Lower lobe of right lung (tissue), 2 donors: Measurements from ENCODE around the gene ADD2. TPM values are rescaled to one million over a fixed set of nuclear protein-coding genes. Genes with fewer than 3 reads are reported as not detected.
"Not testable (repeated sequence)": the region's sequence is repeated elsewhere in the genome, so short reads cannot be mapped to it uniquely, and the experiment has no call there.

Experiments
- ATAC-seq, 2 donors: fragments of 200-7000 bp; cut with Tn5 transposase; one replicate each; pipeline ENCODE4 v1.9.1; 2020 to 2022; ENCODE audit warnings: mild to moderate bottlenecking in 2 of 2, moderate library complexity in 2 of 2
- DNase-seq: peaks from one replicate; pipeline ENCODE4 v3.0.0-alpha.2; 2020
- H3K27ac ChIP-seq: fragments of 200-600 bp; one replicate; pipeline ENCODE4 v1.8.0; 2022
- H3K27me3 ChIP-seq: fragments of 200-600 bp; one replicate; pipeline ENCODE4 v1.8.0; 2022; ENCODE audit warnings: low read depth
- H3K36me3 ChIP-seq: fragments of 200-600 bp; one replicate; pipeline ENCODE4 v1.8.0; 2022; ENCODE audit warnings: mild to moderate bottlenecking
- H3K4me1 ChIP-seq: fragments of 200-600 bp; one replicate; pipeline ENCODE4 v1.8.0; 2022
- H3K4me3 ChIP-seq: fragments of 200-600 bp; one replicate; pipeline ENCODE4 v1.8.0; 2022; ENCODE audit warnings: mild to moderate bottlenecking
- H3K9me3 ChIP-seq: fragments of 200-600 bp; one replicate; pipeline ENCODE4 v1.8.0; 2022
- intact Hi-C: fragments of 100-400 bp; cut with DNase I; formaldehyde crosslinking; loops from one replicate; pipeline ENCODE4 v1.11.0; 2022
- total RNA-seq: library from RNA; stranded (reverse); fragmentation: NEBNext Ultra II Directional; extraction: Animal tissue kit (Norgen Biotek cat#: 25700); gene quantifications from one replicate; pipeline ENCODE4 v1.2.1, GENCODE V29; 2021
- TF ChIP-seq, protein P1 (sequence below): fragments of 200-600 bp; IDR thresholded peaks from one replicate; pipeline ENCODE4 v1.8.0; 2022; ENCODE audit warnings: antibody characterized with exemption, mild to moderate bottlenecking
- donor health status: DM: no; HTN: yes; CAD: no; lungs with severe emphysema.

ADD2 gene
- total RNA-seq, 1 donor from 2014 or later: 2.1 TPM

DNA sequence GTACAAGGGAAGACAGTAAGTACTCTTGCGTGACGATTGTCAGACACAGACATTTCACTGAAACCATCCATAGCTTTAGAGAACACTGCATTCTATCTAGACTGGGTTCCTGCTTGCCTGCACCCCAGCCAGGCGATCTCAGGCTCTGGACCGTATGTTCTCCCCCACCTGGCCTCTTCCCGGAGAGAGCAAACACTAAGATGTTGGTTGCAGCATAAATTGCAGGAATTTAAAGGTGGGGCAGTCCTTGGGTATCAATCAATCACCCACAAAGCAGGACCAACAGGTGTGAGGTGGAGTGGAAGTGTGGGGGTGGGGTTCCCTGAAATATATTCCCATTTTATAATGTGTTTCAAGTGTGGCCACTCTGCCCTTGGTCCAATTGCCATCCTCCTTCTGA lies 110.8 kb downstream of the ADD2 start:
- Histone ChIP-seq H3K4me1 (no peaks in the 10 kb centered on the region), H3K4me3 (no peak overlapping the region), H3K36me3 (no peaks in the 10 kb centered on the region), H3K9me3 (no peaks in the 10 kb centered on the region), H3K27me3 (peaks cover 22% of the 10 kb centered on the region), H3K27ac (no peak overlapping the region)
- DNase-seq (no peak), ATAC-seq (no peak)
- TF ChIP-seq, protein P1, sequence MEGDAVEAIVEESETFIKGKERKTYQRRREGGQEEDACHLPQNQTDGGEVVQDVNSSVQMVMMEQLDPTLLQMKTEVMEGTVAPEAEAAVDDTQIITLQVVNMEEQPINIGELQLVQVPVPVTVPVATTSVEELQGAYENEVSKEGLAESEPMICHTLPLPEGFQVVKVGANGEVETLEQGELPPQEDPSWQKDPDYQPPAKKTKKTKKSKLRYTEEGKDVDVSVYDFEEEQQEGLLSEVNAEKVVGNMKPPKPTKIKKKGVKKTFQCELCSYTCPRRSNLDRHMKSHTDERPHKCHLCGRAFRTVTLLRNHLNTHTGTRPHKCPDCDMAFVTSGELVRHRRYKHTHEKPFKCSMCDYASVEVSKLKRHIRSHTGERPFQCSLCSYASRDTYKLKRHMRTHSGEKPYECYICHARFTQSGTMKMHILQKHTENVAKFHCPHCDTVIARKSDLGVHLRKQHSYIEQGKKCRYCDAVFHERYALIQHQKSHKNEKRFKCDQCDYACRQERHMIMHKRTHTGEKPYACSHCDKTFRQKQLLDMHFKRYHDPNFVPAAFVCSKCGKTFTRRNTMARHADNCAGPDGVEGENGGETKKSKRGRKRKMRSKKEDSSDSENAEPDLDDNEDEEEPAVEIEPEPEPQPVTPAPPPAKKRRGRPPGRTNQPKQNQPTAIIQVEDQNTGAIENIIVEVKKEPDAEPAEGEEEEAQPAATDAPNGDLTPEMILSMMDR: no peak
- intact Hi-C loops: no loop called here

DNA sequence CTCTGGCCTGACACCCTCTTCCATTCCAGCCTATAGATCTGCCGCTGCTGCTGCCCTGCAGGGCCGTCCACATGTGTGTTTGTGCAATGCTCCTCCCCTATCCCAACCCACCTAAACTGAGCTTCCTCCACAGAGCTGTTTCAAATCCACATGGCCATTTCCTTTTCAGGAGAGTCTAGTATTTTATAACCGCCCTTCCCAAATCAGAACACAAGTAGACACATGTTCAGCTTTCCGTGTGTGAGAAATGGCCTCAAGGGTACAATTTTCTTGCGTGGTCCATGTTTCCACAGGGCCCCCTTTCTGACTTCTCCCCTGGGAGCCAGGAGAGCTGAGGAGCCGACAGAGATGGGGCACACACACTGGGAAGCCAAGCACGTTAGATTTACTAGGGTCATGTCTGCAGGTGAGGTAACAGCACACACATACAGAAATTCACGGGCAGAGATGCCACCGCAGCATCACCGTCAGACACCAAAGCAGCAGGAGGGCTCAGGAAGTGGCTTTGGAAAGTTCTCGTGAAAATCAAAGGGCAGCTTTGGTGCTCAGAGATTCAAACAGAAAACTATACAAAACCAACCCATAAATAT lies 111.5 kb downstream of the ADD2 start:
- H3K27me3 ChIP-seq: peaks cover 22% of the 10 kb centered on the region

DNA sequence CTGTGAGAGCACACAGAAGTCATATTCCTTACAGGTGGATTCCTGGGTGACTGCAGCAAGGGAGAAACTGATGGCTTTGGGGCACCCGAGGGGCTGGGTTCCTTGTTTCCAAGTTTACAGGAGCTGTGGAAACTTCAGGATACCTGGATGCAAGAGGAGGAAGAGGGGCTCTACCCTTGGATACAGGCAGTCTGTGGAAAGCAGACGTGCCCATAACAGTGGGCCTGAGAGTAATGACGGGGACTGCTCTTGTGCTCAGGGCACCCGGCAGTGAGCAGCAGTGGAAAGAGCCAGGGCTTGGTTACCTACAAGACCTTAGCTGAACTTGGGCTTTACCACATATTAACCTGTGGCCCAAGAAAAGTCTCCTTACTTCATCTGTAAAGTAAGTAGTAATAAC lies 112.2 kb downstream of the ADD2 start:
- H3K36me3 ChIP-seq: no peaks in the 10 kb centered on the region

More for the DNA sequence above, 111.5 kb downstream of the ADD2 start:
- intact Hi-C loops: no loop called here
- H3K4me1 ChIP-seq: no peaks in the 10 kb centered on the region
- TF ChIP-seq, protein P1: no peak
- H3K27ac ChIP-seq: no peak overlapping the region
- H3K9me3 ChIP-seq: no peaks in the 10 kb centered on the region
- DNase-seq (no peak), ATAC-seq (no peak)
- no peak overlapping the region for H3K4me3 ChIP-seq
- no peaks in the 10 kb centered on the region for H3K36me3 ChIP-seq

DNA sequence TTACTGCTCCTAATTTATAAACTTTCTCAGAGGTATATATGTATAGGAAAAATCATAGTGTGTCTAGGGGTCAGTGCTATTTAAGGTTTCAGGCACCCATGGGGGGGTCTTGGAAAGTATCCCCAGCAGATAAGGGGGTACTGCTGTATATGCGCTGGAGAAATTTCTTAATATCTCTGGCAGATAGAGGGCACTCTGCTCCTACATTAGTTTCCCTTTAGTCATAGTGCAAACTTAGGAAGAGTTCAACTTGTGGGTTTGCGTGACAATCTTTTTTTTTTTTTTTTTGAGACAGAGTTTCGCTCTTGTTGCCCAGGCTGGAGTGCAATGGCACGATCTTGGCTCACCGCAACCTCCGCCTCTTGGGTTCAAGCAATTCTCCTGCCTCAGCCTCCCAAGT lies 112.8 kb downstream of the ADD2 start:
- H3K4me1 ChIP-seq, H3K4me3 ChIP-seq, H3K27ac ChIP-seq, DNase-seq, intact Hi-C loops, H3K36me3 ChIP-seq, H3K9me3 ChIP-seq: not testable (repeated sequence)
- peaks cover 22% of the 10 kb centered on the region for H3K27me3 ChIP-seq
- TF ChIP-seq, protein P1: peak; percentile 32
- ATAC-seq: peak in 1 of 2 donors; percentile 47

More for the DNA sequence above, 112.2 kb downstream of the ADD2 start:
- Histone ChIP-seq H3K9me3 (no peaks in the 10 kb centered on the region), H3K27me3 (peaks cover 22% of the 10 kb centered on the region), H3K4me3 (no peak overlapping the region), H3K4me1 (no peaks in the 10 kb centered on the region), H3K27ac (no peak overlapping the region)
- DNase-seq (no peak), ATAC-seq (no peak)
- TF ChIP-seq, protein P1: no peak
- intact Hi-C loops: no loop called here

DNA sequence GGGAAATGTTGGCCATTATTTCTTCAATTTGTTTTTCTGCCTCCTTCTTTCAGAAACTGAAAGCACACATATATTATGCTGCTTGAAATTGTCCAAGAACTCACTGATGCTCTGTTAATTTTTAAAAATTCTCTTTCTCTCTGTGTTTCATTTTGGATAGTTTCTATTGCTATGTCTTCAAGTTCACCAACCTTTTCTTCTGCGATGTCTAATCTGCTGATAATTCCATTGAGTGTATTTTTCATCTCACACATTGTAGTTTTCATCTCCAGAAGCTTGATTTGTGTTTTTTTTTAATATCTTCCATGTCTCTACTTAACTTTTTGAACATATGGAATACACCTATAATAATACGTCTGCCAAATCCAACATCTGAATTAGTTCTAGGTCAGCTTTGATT lies 116.3 kb downstream of the ADD2 start:
- H3K9me3 ChIP-seq: no peaks in the 10 kb centered on the region
- intact Hi-C loops: no loop called here

More for the DNA sequence above, 116.3 kb downstream of the ADD2 start:
- no peak for ATAC-seq
- TF ChIP-seq, protein P1: no peak
- Histone ChIP-seq H3K27me3 (peaks cover 26% of the 10 kb centered on the region), H3K36me3 (no peaks in the 10 kb centered on the region), H3K27ac (no peak overlapping the region), H3K4me3 (no peak overlapping the region), H3K4me1 (no peaks in the 10 kb centered on the region)
- no peak for DNase-seq
